OCI-LY7 (cell line): ENCODE results near the gene FNDC3B. TPM values are rescaled to one million over a fixed set of nuclear protein-coding genes. Genes with fewer than 3 reads are reported as not detected.

Experiments
- BruUV-seq: library from RNA; stranded (reverse); fragments of 400-500 nt; replicated peaks from 2 replicates; lab custom pipeline; 2021; lab: Mats Ljungman, UMichigan
- CTCF ChIA-PET: fragments of 300-600 bp; sonication (Branson Sonifier 250); formaldehyde crosslinking; loops from one replicate; lab custom pipeline; 2022; ENCODE audit warnings: antibody characterized with exemption; ENCODE audit not compliant: unreplicated experiment; lab: Charles Lee
- POLR2A ChIA-PET: fragments of 300-600 bp; sonication (Branson Sonifier 250); formaldehyde crosslinking; loops from one replicate; lab custom pipeline; 2022; ENCODE audit warnings: antibody characterized with exemption; lab: Charles Lee
- DNase-seq: peaks from one replicate; pipeline ENCODE4 v3.0.0-alpha.2; 2015; ENCODE audit warnings: low spot score
- H2AFZ ChIP-seq: fragments of 200-600 bp; sonication (generic), shearing (Covaris generic); 2 replicates; pipeline ENCODE4 v1.6.1; 2014; ENCODE audit warnings: mild to moderate bottlenecking, antibody characterized with exemption, low read length, moderate library complexity
- H3K27ac ChIP-seq: fragments of 200-600 bp; sonication (generic); 2 replicates; pipeline ENCODE4 v1.5.1; 2014; ENCODE audit warnings: mixed run types, low read depth, mild to moderate bottlenecking, moderate library complexity, low read length, inconsistent platforms; ENCODE audit not compliant: poor library complexity, severe bottlenecking
- H3K36me3 ChIP-seq: fragments of 200-600 bp; sonication (generic); 2 replicates; pipeline ENCODE4 v1.6.1; 2014; ENCODE audit warnings: mild to moderate bottlenecking, antibody characterized with exemption, low read length, moderate library complexity, mixed read lengths; ENCODE audit not compliant: insufficient read depth
- H3K4me1 ChIP-seq: fragments of 200-600 bp; sonication (generic); 2 replicates; pipeline ENCODE4 v1.5.1; 2014; ENCODE audit warnings: mild to moderate bottlenecking, low read length; ENCODE audit not compliant: insufficient read depth, poor library complexity, severe bottlenecking
- H3K4me2 ChIP-seq: fragments of 200-600 bp; sonication (generic); 2 replicates; pipeline ENCODE4 v1.6.1; 2014; ENCODE audit warnings: mild to moderate bottlenecking, low read length
- H3K4me3 ChIP-seq: fragments of 200-600 bp; sonication (generic); 2 replicates; pipeline ENCODE4 v1.5.1; 2014; ENCODE audit warnings: mild to moderate bottlenecking, low read depth, low read length; ENCODE audit not compliant: poor library complexity, severe bottlenecking
- H3K79me2 ChIP-seq: fragments of 200-600 bp; sonication (generic); 2 replicates; pipeline ENCODE4 v1.6.1; 2016; ENCODE audit warnings: low read depth, mild to moderate bottlenecking, low read length, moderate library complexity, mixed read lengths; ENCODE audit not compliant: insufficient read depth
- H3K9me2 ChIP-seq: fragments of 200-600 bp; sonication (generic); 2 replicates; pipeline ENCODE4 v1.6.1; 2016; ENCODE audit warnings: mild to moderate bottlenecking, low read length, mixed read lengths; ENCODE audit not compliant: insufficient read depth
- H3K9me3 ChIP-seq: fragments of 200-600 bp; sonication (generic); 2 replicates; pipeline ENCODE4 v1.6.1; 2014; ENCODE audit warnings: mild to moderate bottlenecking, mixed run types, low read length, mixed read lengths
- H4K20me1 ChIP-seq: fragments of 200-600 bp; sonication (generic); 2 replicates; pipeline ENCODE4 v1.6.1; 2014; ENCODE audit warnings: mild to moderate bottlenecking, antibody characterized with exemption, low read length, moderate library complexity, mixed read lengths; ENCODE audit not compliant: insufficient read depth
- EZH2phosphoT487 ChIP-seq: fragments of 200-600 bp; sonication (generic); IDR thresholded peaks from 2 replicates; pipeline ENCODE4 v1.6.1; 2018; ENCODE audit warnings: low read depth, borderline replicate concordance, mild to moderate bottlenecking, mixed run types, antibody characterized with exemption, low read length, moderate library complexity, mixed read lengths
- intact Hi-C: fragments of 100-400 bp; cut with micrococcal nuclease; formaldehyde crosslinking; loops from one replicate; pipeline ENCODE4 v1.10.0; 2022; ENCODE audit not compliant: unreplicated experiment
- total RNA-seq, 2 experiments: library from RNA; depleted of rRNA in 1 of 2; stranded (reverse); fragments of >200 nt in 1 of 2; shearing (Covaris generic) in 1 of 2; gene quantifications; 2 replicates each; pipeline ENCODE4 v1.2.3, GENCODE V29; 2014 to 2022
- TF ChIP-seq, protein P1 (sequence below): fragments of 200-600 bp; sonication (generic); conservative IDR thresholded peaks from 2 replicates; pipeline ENCODE4 v1.5.1; 2014; ENCODE audit warnings: mild to moderate bottlenecking, antibody characterized with exemption, low read length, moderate library complexity, mixed read lengths

The FNDC3B gene
- total RNA-seq, 2 experiments from 2014 or later = 23.3 to 28.5 TPM

DNA sequence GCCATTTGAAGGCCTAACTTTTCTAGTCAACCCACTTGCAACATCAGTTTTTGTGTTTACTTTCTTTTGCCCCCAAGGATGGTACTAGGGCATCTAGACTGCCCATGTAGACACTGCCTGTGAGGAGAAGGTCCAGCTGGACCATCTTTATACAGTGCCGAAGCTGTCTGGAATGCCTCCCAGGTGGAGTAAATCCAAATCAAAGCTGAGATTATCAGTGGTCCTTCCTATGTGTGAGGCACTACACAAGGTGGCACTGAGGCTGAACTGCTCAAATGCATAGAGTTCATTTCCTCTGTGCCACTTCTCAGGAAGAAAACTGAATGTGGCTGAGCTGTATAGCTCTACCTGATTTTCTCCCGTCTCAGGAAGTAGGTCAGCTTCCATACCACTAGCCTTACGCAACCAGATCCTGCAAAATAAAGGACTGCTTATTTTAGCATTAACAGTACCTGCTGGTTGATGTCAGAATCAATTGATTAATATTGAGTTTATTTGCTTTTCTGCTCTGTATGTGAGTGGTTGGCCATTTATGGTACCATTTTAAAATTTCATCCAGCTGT lies 302.8 kb downstream of the FNDC3B start:
- CTCF ChIA-PET = interaction anchor here (1.3 kb wide), 1 partner anchor 10 kb away, joined by 6 read pairs; no protein-coding TSS in a partner anchor
- H3K4me2 ChIP-seq = no peak overlapping the region
- POLR2A ChIA-PET = interaction anchor here (1.7 kb wide), 1 partner anchor 13 kb away, joined by 6 read pairs; no protein-coding TSS in a partner anchor

DNA sequence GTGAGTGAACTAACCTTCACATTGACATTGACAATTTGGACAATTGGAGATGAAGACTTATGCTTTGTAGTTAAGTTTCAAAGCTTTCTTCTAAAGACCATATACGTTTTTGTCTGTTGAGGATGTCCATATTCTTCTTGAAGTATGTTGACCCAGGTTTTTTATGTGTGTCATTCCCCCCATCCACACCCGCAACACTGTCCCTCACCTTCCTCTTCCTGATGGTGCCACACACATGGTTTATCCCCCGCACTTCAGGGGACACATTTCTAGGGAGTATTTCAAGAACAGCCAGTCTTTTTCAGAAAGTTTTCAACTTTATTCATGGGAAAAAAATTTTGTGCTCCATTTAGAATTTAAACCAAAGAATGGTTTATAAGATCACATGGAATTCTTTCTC lies 303.7 kb downstream of the FNDC3B start:
- CTCF ChIA-PET = no interaction called here

More for the DNA sequence above, 302.8 kb downstream of the FNDC3B start:
- Histone ChIP-seq H3K79me2 (no peaks in the 10 kb centered on the region), H2AFZ (no peak overlapping the region), H4K20me1 (no peaks in the 10 kb centered on the region), H3K36me3 (peaks cover 12% of the 10 kb centered on the region; the same call in 1 of the 2 replicates), H3K9me2 (no peaks in the 10 kb centered on the region), H3K4me3 (no peak overlapping the region), H3K4me1 (no peaks in the 10 kb centered on the region), H3K9me3 (no peaks in the 10 kb centered on the region), H3K27ac (no peak overlapping the region)
- no peak for DNase-seq
- intact Hi-C loops = loop anchor here (5.0 to 10.0 kb wide), 3 partner anchors 135 to 695 kb away; no protein-coding TSS in a partner anchor
- BruUV-seq = no TSS peak
- TF ChIP-seq, protein P1, sequence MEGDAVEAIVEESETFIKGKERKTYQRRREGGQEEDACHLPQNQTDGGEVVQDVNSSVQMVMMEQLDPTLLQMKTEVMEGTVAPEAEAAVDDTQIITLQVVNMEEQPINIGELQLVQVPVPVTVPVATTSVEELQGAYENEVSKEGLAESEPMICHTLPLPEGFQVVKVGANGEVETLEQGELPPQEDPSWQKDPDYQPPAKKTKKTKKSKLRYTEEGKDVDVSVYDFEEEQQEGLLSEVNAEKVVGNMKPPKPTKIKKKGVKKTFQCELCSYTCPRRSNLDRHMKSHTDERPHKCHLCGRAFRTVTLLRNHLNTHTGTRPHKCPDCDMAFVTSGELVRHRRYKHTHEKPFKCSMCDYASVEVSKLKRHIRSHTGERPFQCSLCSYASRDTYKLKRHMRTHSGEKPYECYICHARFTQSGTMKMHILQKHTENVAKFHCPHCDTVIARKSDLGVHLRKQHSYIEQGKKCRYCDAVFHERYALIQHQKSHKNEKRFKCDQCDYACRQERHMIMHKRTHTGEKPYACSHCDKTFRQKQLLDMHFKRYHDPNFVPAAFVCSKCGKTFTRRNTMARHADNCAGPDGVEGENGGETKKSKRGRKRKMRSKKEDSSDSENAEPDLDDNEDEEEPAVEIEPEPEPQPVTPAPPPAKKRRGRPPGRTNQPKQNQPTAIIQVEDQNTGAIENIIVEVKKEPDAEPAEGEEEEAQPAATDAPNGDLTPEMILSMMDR = no peak
- TF ChIP-seq EZH2phosphoT487 = no peak

More for the DNA sequence above, 303.7 kb downstream of the FNDC3B start:
- BruUV-seq = no TSS peak
- no peak overlapping the region for H2AFZ ChIP-seq
- H3K79me2 ChIP-seq = no peaks in the 10 kb centered on the region
- POLR2A ChIA-PET = no interaction called here
- H3K4me1 ChIP-seq = no peaks in the 10 kb centered on the region
- H3K36me3 ChIP-seq = peaks cover 16% of the 10 kb centered on the region
- H4K20me1 ChIP-seq = no peaks in the 10 kb centered on the region
- H3K4me2 ChIP-seq = no peak overlapping the region
- H3K9me3 ChIP-seq = no peaks in the 10 kb centered on the region
- H3K27ac ChIP-seq = no peak overlapping the region
- no peak for TF ChIP-seq EZH2phosphoT487
- TF ChIP-seq, protein P1 = no peak
- intact Hi-C loops = loop anchor here (5.0 to 10.0 kb wide), 3 partner anchors 134 to 696 kb away; no protein-coding TSS in a partner anchor
- H3K4me3 ChIP-seq = no peak overlapping the region
- no peaks in the 10 kb centered on the region for H3K9me2 ChIP-seq
- no peak for DNase-seq
